ENCODE data around the gene KCNT1. TPM values are rescaled to one million over a fixed set of nuclear protein-coding genes. Genes with fewer than 3 reads are reported as not detected.

The KCNT1 gene
- total and polyA plus RNA-seq, 10 of the 15 experiments (the other 5 are each of a cell fraction or from before 2014, with no cell fraction given) = not detected

GRCh38 chr9:135805422-135806022 lies 103.5 kb downstream of the KCNT1 start (continued):
- no peak for TF ChIP-seq ZBED1 (IDR thresholded peaks at IDR 0.05; ENCODE audit: borderline replicate concordance)
- TF ChIP-seq SMARCA5 (IDR thresholded peaks at IDR 0.05) = no peak
- TF ChIP-seq MYB (IDR thresholded peaks at IDR 0.05; ENCODE audit: borderline replicate concordance, low read depth, low read length) = no peak
- TF ChIP-seq MTA2 (IDR thresholded peaks at IDR 0.05; ENCODE audit: low read depth) = no peak
- no peak for TF ChIP-seq REST (IDR thresholded peaks at IDR 0.05; ENCODE audit: low read depth, low read length)
- no peak for TF ChIP-seq BCL3 (IDR thresholded peaks at IDR 0.05; ENCODE audit: borderline replicate concordance, insufficient read depth, low read depth, low read length, poor library complexity, severe bottlenecking)
- no peak for TF ChIP-seq ZNF207 (IDR thresholded peaks at IDR 0.05; ENCODE audit: borderline replicate concordance)
- TF ChIP-seq ATF2 (IDR thresholded peaks at IDR 0.05; ENCODE audit: low read length) = no peak

All from GM12878 (cell line).